ENCODE results near the gene NARF.

The NARF gene

DNA sequence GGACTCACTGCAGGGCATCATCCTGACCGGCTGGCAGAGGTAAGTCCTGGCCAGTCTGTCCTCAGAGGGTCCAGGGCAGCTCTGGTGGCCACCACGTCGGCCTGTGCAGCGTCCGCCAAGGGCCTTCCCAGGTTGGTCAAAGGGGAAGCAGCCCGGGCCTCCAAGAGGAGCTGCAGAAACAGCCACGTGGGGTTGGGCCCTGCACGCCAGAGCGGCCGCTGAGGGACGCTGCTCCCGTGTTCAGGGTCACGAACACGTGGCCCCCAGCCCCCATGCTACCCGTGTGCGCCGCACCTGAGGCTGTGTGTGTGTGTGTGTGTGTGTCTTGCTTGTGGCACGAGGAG lies 21.2 kb upstream of the NARF start:
- H3K4me3 ChIP-seq, result no peak overlapping the region
- H3K4me1 ChIP-seq, result no peaks in the 10 kb centered on the region
- H3K9me3 ChIP-seq, result no peaks in the 10 kb centered on the region
- peaks cover 1% of the 10 kb centered on the region for H3K36me3 ChIP-seq (replicated peaks)
- in situ Hi-C loops (cut with MboI; ENCODE audit: low sequenced_read_pairs), result no loop called here
- no peak for DNase-seq (ENCODE audit: low spot score in 2 of 2)
- H3K27me3 ChIP-seq (ENCODE audit: low read depth), result no peaks in the 10 kb centered on the region

DNA sequence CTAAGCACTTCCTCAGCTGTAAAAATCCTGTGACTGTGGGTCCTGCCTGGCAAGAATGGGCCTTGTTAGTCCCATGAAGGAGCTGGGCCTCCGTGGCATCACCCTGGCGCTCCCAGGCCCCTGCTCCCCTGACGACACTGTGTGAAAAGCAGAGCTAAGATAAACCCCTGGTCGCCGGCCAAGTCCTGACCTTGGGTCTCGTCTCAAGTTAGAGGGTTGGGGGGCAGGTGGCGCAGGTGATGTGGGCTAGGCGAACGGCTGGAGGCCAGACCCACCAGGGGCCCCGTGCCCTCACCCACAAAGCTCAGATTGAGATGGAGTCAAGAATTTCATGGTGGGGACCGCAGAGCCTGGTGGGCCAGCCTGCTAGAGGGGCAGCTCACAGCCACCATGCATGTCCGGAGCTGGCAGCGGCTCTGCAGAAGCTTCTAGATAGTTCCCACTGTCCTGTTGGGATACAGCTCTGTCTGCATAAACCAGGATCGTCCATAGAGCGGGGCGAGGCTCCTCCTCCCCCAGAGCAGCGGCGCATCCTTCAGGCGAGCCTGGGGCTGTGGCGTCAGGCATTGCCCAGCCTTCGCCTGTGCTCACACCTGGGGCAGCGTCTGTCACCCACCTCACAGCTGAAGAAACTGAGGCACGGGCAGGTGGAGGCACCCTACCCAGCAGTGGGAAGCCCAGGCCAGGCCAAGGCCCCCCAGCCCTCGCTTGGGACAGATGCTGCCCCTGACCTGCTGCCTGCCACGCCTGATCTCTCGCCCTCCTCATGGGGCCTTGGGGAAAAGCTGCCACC lies 19.9 kb upstream of the NARF start:
- DNase-seq (ENCODE audit: low spot score in 2 of 2), result no peak
- Histone ChIP-seq H3K9me3 (no peaks in the 10 kb centered on the region), H3K4me3 (no peak overlapping the region), H3K4me1 (no peaks in the 10 kb centered on the region), H3K36me3 (replicated peaks) (peaks cover 9% of the 10 kb centered on the region), H3K27me3 (ENCODE audit: low read depth) (no peaks in the 10 kb centered on the region)
- in situ Hi-C loops (cut with MboI; ENCODE audit: low sequenced_read_pairs), result no loop called here

DNA sequence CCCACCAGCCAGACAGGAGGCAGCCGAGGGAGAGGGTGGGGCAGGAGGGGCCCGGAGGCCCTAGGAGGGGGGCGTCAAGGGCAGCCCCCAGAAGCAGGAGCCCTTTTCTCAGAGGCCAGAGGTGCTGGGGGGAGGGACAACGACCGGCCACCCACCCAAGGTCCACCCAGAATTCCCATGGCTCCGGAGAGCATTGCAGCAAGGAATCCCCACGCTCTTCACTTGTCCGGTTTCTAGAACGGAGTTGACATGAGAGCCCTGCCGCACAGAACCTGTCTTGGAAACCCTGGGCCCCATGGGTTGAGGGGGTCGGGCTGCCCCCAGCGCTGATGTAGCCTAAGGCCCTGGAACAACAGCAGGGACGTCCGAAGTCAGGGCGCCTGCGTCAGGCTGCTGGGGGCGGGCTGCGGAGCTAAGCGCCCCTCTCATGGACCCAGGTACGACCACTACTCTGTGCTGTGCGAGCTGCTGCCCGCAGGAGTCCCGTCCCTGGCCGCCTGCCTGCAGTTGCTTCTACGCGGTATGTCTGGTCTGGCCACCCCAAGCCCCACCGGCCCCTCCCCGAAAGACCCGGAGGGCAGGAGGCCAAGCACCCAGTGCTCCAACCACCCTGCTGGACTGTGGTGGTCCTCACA lies 19.2 kb upstream of the NARF start:
- no peak for DNase-seq (ENCODE audit: low spot score in 2 of 2)
- no peaks in the 10 kb centered on the region for H3K27me3 ChIP-seq (ENCODE audit: low read depth)
- in situ Hi-C loops (cut with MboI; ENCODE audit: low sequenced_read_pairs), result no loop called here
- H3K36me3 ChIP-seq (replicated peaks), result peaks cover 9% of the 10 kb centered on the region
- no peaks in the 10 kb centered on the region for H3K4me1 ChIP-seq
- no peaks in the 10 kb centered on the region for H3K9me3 ChIP-seq
- H3K4me3 ChIP-seq, result no peak overlapping the region

DNA sequence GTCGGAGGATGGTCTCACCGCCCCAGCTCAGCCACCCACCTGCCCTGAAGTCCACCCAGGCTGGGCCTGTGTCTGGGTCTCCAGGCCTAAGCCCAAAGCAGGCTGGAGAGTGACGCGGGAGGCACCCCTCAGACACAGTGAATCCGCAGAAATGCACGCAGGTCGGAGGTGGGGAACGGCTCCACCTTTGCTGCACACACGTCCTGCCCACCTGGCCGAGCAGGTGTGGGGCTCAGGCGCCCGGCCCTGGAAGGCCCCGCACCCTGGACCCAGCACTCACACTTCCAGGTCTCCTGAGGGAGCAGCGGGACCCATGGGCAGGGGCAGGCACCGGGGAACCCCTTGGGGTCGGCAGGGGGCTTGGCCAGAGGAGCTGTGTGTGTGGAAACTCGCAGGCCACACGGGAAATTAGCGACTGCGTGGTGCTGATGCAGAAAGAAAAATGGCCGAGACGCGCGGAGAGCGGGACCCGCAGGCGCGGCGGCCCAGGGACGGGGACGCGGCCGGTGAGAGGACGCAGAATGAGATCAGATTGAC lies 18.6 kb upstream of the NARF start:
- H3K9me3 ChIP-seq, result no peaks in the 10 kb centered on the region
- in situ Hi-C loops (cut with MboI; ENCODE audit: low sequenced_read_pairs), result no loop called here
- no peak for DNase-seq (ENCODE audit: low spot score in 2 of 2)
- peaks cover 9% of the 10 kb centered on the region for H3K36me3 ChIP-seq (replicated peaks)
- no peaks in the 10 kb centered on the region for H3K4me1 ChIP-seq
- no peaks in the 10 kb centered on the region for H3K27me3 ChIP-seq (ENCODE audit: low read depth)
- H3K4me3 ChIP-seq, result no peak overlapping the region

DNA sequence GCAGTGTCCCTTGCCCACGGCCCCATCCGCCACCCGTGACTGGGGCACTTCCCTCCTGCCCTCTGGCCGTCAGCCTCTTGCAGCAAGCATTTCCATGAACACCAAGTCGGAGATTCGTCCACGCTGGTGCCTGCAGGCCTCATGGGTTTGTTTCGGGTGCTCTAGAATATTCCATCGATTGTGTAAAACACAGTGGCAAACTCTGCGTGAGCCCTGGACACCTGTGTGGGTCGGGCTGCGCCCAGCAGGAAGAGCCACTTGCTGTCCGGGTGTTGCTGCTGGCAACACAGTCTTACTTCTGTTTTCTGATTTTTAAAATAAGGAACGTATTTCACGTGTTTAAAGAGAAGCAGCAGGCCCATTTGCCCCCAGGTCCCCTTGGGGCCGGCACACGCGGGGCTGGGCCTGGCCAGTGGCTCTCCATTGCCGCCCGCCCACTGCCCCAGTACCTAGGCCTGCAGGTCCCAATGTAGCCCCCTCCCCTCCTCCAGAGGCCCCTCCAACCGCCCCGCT lies 18.0 kb upstream of the NARF start:
- in situ Hi-C loops (cut with MboI; ENCODE audit: low sequenced_read_pairs), result no loop called here
- Histone ChIP-seq H3K4me1 (no peaks in the 10 kb centered on the region), H3K27me3 (ENCODE audit: low read depth) (no peaks in the 10 kb centered on the region), H3K4me3 (no peak overlapping the region), H3K36me3 (replicated peaks) (peaks cover 10% of the 10 kb centered on the region), H3K9me3 (no peaks in the 10 kb centered on the region)
- DNase-seq (ENCODE audit: low spot score in 2 of 2), result no peak

DNA sequence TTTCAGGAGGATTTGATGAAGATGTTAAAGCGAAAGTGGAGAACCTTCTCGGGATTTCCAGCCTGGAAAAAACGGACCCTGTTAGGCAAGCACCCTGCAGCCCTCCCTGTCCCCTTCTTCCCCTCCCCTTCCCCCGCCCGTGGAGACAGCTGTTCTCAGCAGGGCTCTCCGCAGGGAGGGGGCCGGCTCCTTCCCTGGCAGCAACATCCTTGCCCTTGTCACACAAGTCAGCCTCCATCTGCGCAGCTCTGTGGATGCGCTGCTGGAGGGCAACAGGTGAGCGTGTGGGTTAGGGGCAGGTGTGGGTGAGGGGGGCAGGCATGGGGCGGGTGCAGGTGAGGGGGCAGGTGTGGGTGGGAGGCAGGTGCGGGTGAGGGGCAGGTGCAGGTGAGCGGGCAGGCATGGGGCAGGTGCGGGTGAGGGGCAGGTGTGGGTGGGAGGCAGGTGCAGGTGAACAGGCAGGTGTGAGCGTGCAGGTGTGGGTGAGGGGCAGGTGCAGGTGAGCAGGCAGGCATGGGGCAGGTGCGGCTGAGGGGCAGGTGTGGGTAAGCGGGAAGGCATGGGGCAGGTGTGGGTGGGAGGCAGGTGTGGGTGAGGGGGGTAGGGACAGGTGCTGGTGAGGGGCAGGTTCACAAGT lies 17.4 kb upstream of the NARF start:
- no peak overlapping the region for H3K4me3 ChIP-seq
- in situ Hi-C loops (cut with MboI; ENCODE audit: low sequenced_read_pairs), result no loop called here
- no peak for DNase-seq (ENCODE audit: low spot score in 2 of 2)
- H3K4me1 ChIP-seq, result no peaks in the 10 kb centered on the region
- H3K27me3 ChIP-seq (ENCODE audit: low read depth), result no peaks in the 10 kb centered on the region
- peaks cover 13% of the 10 kb centered on the region for H3K36me3 ChIP-seq (replicated peaks)
- no peaks in the 10 kb centered on the region for H3K9me3 ChIP-seq

DNA sequence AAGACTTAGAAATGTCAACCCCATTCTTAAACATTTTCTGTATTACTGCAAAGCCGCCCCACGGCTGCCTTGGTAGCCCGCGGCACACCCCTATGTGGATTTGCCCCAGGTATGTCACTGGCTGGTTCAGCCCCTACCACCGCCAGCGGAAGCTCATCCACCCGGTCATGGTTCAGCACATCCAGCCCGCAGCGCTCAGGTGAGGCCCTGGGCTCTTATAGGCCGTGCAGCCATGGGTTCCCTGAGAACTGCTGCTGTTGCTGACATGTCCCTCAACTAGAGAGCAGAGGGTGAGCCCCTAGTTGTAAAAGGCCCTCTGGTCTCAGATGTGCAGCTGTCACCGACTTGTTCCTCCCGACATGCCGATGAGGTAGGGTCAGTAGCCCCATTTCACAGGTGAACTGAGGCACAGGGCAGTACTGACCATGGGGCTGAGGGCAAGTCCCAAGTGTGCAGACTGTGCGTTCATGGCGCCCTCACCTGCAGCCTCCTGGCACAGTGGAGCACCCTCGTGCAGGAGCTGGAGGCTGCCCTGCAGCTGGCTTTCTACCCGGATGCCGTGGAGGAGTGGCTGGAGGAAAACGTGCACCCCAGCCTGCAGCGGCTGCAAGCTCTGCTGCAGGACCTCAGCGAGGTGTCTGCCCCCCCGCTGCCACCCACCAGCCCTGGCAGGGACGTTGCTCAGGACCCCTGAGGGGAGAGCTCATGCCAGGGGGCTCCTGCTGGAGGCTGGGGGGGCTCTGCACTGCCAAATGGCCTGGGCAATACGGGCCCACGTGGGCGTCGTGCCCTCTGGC lies 16.7 kb upstream of the NARF start:
- H3K4me1 ChIP-seq, result no peaks in the 10 kb centered on the region
- no peak for DNase-seq (ENCODE audit: low spot score in 2 of 2)
- peaks cover 13% of the 10 kb centered on the region for H3K36me3 ChIP-seq (replicated peaks)
- no peaks in the 10 kb centered on the region for H3K27me3 ChIP-seq (ENCODE audit: low read depth)
- H3K4me3 ChIP-seq, result no peak overlapping the region
- in situ Hi-C loops (cut with MboI; ENCODE audit: low sequenced_read_pairs), result no loop called here
- no peaks in the 10 kb centered on the region for H3K9me3 ChIP-seq

DNA sequence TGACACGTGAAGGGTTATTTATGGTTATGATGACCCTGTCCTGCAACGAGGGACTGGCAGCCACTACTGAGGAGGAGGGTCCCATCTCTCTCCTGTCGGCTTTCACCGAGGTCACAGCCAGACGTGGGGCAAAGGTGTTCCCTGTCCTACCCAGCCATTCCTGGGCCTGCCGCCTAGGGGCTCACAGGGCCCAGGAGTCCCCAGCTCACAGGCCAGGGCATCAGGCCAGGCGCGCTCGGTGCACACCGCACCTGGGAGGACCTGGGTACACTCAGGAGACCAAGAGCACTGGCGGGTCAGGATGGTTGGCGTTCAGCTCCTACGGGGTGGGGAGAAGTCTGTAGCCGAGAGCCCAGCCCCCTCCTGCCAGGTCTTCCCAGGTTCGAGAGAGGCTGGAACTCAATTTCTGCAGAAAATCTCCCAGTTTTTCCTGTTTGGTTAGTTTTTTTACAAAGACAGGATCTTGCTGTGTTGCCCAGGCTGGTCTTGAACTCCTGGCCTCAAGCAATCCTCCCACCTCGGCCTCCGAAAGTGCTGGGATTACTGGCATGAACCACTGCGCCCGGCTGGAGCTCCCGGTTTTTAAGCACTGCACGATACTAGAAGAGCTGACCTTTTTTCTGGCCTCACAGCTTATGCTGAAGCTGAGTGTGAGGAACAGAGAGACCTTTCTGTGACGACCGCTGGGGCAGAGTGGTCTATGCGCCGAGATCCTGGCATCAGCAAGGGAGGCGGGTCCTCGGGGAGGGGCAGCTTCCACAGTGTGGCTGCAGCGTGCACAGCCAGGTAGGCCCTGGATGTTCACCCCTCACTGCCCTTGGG lies 15.7 kb upstream of the NARF start:
- H3K4me3 ChIP-seq, result no peak overlapping the region
- peaks cover 13% of the 10 kb centered on the region for H3K36me3 ChIP-seq (replicated peaks)

DNA sequence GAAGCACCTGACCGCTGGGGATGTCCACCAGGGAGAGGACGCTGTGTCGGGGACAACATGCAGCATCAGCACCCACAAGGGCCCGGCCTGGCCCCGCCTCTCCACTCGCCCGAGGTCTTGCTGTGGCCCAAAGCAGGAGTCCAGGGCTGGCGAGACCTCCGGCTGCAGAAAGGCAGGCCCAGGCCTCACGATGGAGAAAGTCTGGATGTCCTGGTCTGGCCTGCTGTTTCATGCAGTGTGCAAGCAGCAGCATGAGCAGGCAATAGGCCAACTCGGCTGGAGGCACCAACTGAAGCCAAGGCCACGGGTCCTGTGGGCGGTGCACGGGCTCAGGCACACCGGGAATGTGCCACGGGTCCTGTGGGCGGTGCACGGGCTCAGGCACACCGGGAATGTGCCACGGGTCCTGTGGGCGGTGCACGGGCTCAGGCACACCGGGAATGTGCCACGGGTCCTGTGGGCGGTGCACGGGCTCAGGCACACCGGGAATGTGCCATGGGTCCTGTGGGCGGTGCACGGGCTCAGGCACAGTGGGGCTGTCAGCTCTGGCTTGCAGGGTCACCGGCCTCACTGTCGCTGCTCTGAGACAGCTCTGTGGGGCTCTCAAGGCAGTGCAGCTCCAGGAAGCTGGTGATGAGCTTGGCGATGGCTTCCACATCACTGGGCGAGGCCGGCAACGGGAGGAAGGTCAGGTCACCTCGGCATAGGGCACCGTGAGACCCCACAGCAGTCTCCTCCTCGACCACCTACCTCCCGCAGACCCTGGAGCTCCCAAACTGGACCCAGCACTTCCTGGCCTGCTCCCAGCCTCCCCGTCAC lies 14.9 kb upstream of the NARF start:
- no peaks in the 10 kb centered on the region for H3K9me3 ChIP-seq
- H3K4me3 ChIP-seq, result no peak overlapping the region
- in situ Hi-C loops (cut with MboI; ENCODE audit: low sequenced_read_pairs), result no loop called here
- H3K36me3 ChIP-seq (replicated peaks), result peaks cover 13% of the 10 kb centered on the region
- no peaks in the 10 kb centered on the region for H3K4me1 ChIP-seq
- no peak for DNase-seq (ENCODE audit: low spot score in 2 of 2)
- H3K27me3 ChIP-seq (ENCODE audit: low read depth), result no peaks in the 10 kb centered on the region

More for the DNA sequence above, 15.7 kb upstream of the NARF start:
- Histone ChIP-seq H3K27me3 (ENCODE audit: low read depth) (no peaks in the 10 kb centered on the region), H3K4me1 (no peaks in the 10 kb centered on the region), H3K9me3 (no peaks in the 10 kb centered on the region)
- in situ Hi-C loops (cut with MboI; ENCODE audit: low sequenced_read_pairs), result no loop called here
- DNase-seq (ENCODE audit: low spot score in 2 of 2), result no peak

DNA sequence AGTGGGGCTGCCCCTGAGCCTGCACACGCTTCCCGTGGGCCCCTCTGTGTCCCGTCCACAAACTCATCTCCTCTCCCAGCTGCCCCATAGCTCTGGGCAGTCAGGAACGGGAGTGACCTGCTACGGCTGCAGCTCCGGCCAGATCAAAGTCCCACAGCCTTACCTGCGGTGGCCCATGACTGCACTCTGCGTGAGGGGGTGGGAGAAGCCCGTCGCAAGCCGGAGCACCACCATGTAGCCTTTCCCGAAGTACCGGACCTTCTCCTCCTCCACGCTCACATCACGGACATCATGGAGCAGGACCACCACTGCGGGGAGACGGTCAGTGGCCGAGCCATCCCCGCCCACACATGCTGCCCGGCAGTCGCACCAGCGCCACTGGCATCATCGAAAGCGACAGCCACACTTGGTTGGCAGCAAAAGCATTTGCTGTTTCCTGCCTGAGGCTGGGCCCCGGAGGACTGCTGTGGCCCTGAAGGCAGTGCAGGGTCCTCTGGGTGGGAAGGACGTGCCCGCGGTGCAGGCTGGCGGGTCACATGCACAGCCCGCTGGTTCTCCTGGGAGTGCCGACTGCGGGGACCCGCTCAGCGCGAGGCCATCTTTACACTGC lies 14.2 kb upstream of the NARF start:
- Histone ChIP-seq H3K4me1 (peaks cover 6% of the 10 kb centered on the region), H3K4me3 (no peak overlapping the region), H3K27me3 (ENCODE audit: low read depth) (no peaks in the 10 kb centered on the region), H3K36me3 (replicated peaks) (peaks cover 13% of the 10 kb centered on the region), H3K9me3 (no peaks in the 10 kb centered on the region)
- DNase-seq (ENCODE audit: low spot score in 2 of 2), result no peak
- in situ Hi-C loops (cut with MboI; ENCODE audit: low sequenced_read_pairs), result no loop called here

DNA sequence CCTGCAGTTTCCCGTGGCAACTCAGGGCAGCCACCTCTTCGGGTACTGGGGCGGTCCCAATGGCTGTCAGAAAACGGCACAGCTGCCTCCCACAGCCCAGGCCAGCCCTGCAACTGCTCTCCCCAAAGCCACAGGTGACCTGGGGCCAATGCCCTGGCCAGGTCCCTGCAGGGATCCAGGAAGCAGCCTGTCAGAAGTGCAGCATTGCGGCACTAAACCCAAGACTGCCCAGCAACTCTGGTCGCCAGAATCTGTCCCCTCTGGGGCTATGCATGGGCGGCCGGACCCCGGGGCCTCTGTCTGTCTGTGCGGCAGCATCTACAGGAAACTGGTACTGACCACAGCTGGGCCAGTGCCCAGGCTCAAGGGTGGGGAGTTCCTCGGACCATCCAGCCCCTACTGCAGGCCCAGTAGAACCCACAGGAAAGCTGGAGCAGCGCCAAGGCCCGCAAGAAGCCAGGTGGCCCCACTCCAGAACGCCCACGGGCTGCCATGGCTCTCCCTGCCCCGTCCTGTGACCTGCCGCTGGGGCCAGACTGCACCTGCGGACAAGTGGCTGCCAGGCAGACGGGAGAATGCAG lies 13.5 kb upstream of the NARF start:
- DNase-seq (ENCODE audit: low spot score in 2 of 2), result no peak
- Histone ChIP-seq H3K4me3 (no peak overlapping the region), H3K36me3 (replicated peaks) (peaks cover 13% of the 10 kb centered on the region), H3K9me3 (no peaks in the 10 kb centered on the region), H3K27me3 (ENCODE audit: low read depth) (no peaks in the 10 kb centered on the region), H3K4me1 (peaks cover 7% of the 10 kb centered on the region)
- in situ Hi-C loops (cut with MboI; ENCODE audit: low sequenced_read_pairs), result no loop called here

DNA sequence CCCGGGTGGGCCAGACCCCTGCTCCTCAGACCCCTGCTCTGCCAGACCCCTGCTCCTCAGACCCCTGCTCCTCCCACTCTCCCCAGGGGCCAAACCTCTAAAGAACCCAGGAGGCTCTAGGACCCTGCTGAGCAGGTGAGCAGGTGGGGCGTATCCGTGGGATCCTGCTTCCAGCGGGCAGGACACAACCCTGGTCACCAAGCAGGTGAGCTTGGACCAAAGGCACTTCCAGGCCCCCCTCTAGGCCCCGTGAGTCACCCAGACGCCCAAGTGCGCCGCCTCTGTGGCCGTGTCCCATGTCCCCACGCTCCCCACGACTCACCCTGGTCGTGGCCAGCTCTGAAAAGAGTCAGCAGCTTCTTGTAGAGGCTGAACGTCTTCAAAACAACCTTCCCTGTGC lies 13.0 kb upstream of the NARF start:
- in situ Hi-C loops (cut with MboI; ENCODE audit: low sequenced_read_pairs), result no loop called here
- Histone ChIP-seq H3K36me3 (replicated peaks) (peaks cover 16% of the 10 kb centered on the region), H3K9me3 (no peaks in the 10 kb centered on the region), H3K27me3 (ENCODE audit: low read depth) (no peaks in the 10 kb centered on the region), H3K4me3 (no peak overlapping the region), H3K4me1 (peaks cover 7% of the 10 kb centered on the region)
- DNase-seq (ENCODE audit: low spot score in 2 of 2), result no peak
